BLaER1 treated with 17β-estradiol and CSF1 and Interleukin-3, amounts not matched to agents 10 nM and 100 nM (cell line): Measurements from ENCODE around the gene HOXD3.

Experiments
- H3K27ac ChIP-seq, 11 experiments: shearing (Covaris generic); formaldehyde crosslinking; 2 replicates each; pipeline ENCODE4 v1.8.1; 2022
- H3K27me3 ChIP-seq, 11 experiments: shearing (Covaris generic); formaldehyde crosslinking; 2 replicates each; pipeline ENCODE4 v1.8.1; 2022
- H3K36me3 ChIP-seq, 11 experiments: shearing (Covaris generic); formaldehyde crosslinking; 2 replicates each; pipeline ENCODE4 v1.8.1; 2022
- H3K4me1 ChIP-seq, 10 experiments: shearing (Covaris generic); formaldehyde crosslinking; 2 replicates each; pipeline ENCODE4 v1.8.1; 2022
- H3K4me2 ChIP-seq, 11 experiments: shearing (Covaris generic); formaldehyde crosslinking; 2 replicates each; pipeline ENCODE4 v1.8.1; 2022
- H3K4me3 ChIP-seq, 10 experiments: shearing (Covaris generic); formaldehyde crosslinking; 2 replicates each; pipeline ENCODE4 v1.8.1; 2022
- H3K9ac ChIP-seq, 11 experiments: shearing (Covaris generic); formaldehyde crosslinking; 2 replicates each; pipeline ENCODE4 v1.8.1; 2022
- H3K9me3 ChIP-seq, 11 experiments: shearing (Covaris generic); formaldehyde crosslinking; replicated peaks in 1 of 11; 2 replicates each; pipeline ENCODE4 v1.8.1; 2022
- H4K20me1 ChIP-seq, 11 experiments: shearing (Covaris generic); formaldehyde crosslinking; 2 replicates each; pipeline ENCODE4 v1.8.1; 2022
- Cebpa-rat ChIP-seq, 11 experiments: shearing (Covaris generic); IDR thresholded peaks; 2 replicates each; pipeline ENCODE4 v1.8.1; 2022

The HOXD3 gene

GRCh38 chr2:176162911-176163671, 6.0 kb downstream of the HOXD3 start:
- H3K4me2 ChIP-seq, result no peak overlapping the region
- peaks cover 59 to 74% (median 69%) of the 10 kb centered on the region in 11 experiments for H3K9me3 ChIP-seq
- H4K20me1 ChIP-seq, result no peaks in the 10 kb centered on the region
- H3K27ac ChIP-seq, result no peak overlapping the region
- no peaks in the 10 kb centered on the region for H3K36me3 ChIP-seq
- H3K4me3 ChIP-seq, result no peak overlapping the region
- no peaks in the 10 kb centered on the region for H3K4me1 ChIP-seq
- peaks cover 24 to 85% (median 74%) of the 10 kb centered on the region in 11 experiments for H3K27me3 ChIP-seq
- no peak for TF ChIP-seq Cebpa-rat (IDR thresholded peaks at IDR 0.05)
- no peak overlapping the region for H3K9ac ChIP-seq

GRCh38 chr2:176163672-176164056, 6.6 kb downstream of the HOXD3 start:
- Histone ChIP-seq H3K4me3 (no peak overlapping the region), H3K4me1 (no peaks in the 10 kb centered on the region), H3K36me3 (no peaks in the 10 kb centered on the region), H3K9ac (no peak overlapping the region), H3K9me3 (peaks cover 55 to 70% (median 65%) of the 10 kb centered on the region in 11 experiments), H3K27me3 (peaks cover 19 to 79% (median 68%) of the 10 kb centered on the region in 11 experiments), H3K27ac (no peak overlapping the region), H3K4me2 (no peak overlapping the region), H4K20me1 (no peaks in the 10 kb centered on the region)
- TF ChIP-seq Cebpa-rat (IDR thresholded peaks at IDR 0.05), result no peak

- Histone ChIP-seq H3K4me3 (no peak overlapping the region), H3K27ac (no peak overlapping the region), H4K20me1 (no peaks in the 10 kb centered on the region), H3K9ac (no peak overlapping the region), H3K4me2 (no peak overlapping the region), H3K4me1 (no peaks in the 10 kb centered on the region), H3K9me3 (peaks cover 54 to 66% (median 64%) of the 10 kb centered on the region in 11 experiments), H3K27me3 (peaks cover 16 to 74% (median 63%) of the 10 kb centered on the region in 11 experiments), H3K36me3 (no peaks in the 10 kb centered on the region)
- no peak for TF ChIP-seq Cebpa-rat (IDR thresholded peaks at IDR 0.05)
These were observed 7.1 kb downstream of the HOXD3 start for GRCh38 chr2:176164201-176164600.

GRCh38 chr2:176164611-176165369, 7.7 kb downstream of the HOXD3 start:
- H3K27me3 ChIP-seq, result peaks cover 10 to 68% (median 57%) of the 10 kb centered on the region in 11 experiments; a peak in 21 of 22 replicates
- no peaks in the 10 kb centered on the region for H3K36me3 ChIP-seq
- no peak overlapping the region for H3K4me2 ChIP-seq
- H4K20me1 ChIP-seq, result no peaks in the 10 kb centered on the region
- peaks cover 48 to 60% (median 58%) of the 10 kb centered on the region in 11 experiments for H3K9me3 ChIP-seq
- H3K9ac ChIP-seq, result no peak overlapping the region
- no peak for TF ChIP-seq Cebpa-rat (IDR thresholded peaks at IDR 0.05)
- H3K27ac ChIP-seq, result no peak overlapping the region
- H3K4me3 ChIP-seq, result no peak overlapping the region
- no peaks in the 10 kb centered on the region for H3K4me1 ChIP-seq

- Histone ChIP-seq H3K4me3 (no peak overlapping the region), H3K4me2 (no peak overlapping the region), H3K27ac (no peak overlapping the region), H4K20me1 (no peaks in the 10 kb centered on the region), H3K9me3 (peaks cover 41 to 53% (median 50%) of the 10 kb centered on the region in 11 experiments; a peak in 21 of 22 replicates), H3K9ac (no peak overlapping the region), H3K27me3 (peaks cover 7 to 61% (median 50%) of the 10 kb centered on the region in 11 experiments; a peak in 17 of 22 replicates), H3K36me3 (no peaks in the 10 kb centered on the region), H3K4me1 (no peaks in the 10 kb centered on the region)
- TF ChIP-seq Cebpa-rat (IDR thresholded peaks at IDR 0.05), result no peak
These were observed 8.4 kb downstream of the HOXD3 start for GRCh38 chr2:176165370-176166050.

GRCh38 chr2:176166272-176166671, 9.2 kb downstream of the HOXD3 start:
- no peak for TF ChIP-seq Cebpa-rat (IDR thresholded peaks at IDR 0.05)
- Histone ChIP-seq H3K9me3 (peaks cover 38 to 47% (median 44%) of the 10 kb centered on the region in 11 experiments; a peak in 21 of 22 replicates), H3K9ac (no peak overlapping the region), H3K27me3 (peaks cover 7 to 54% (median 42%) of the 10 kb centered on the region in 11 experiments; a peak in 16 of 22 replicates), H4K20me1 (no peaks in the 10 kb centered on the region), H3K4me1 (no peaks in the 10 kb centered on the region), H3K27ac (no peak overlapping the region), H3K4me3 (no peak overlapping the region), H3K36me3 (no peaks in the 10 kb centered on the region), H3K4me2 (no peak overlapping the region)

- TF ChIP-seq Cebpa-rat (IDR thresholded peaks at IDR 0.05), result no peak
- Histone ChIP-seq H3K27ac (no peak overlapping the region), H3K36me3 (no peaks in the 10 kb centered on the region), H3K9me3 (peaks cover 38 to 47% (median 44%) of the 10 kb centered on the region in 11 experiments), H4K20me1 (no peaks in the 10 kb centered on the region), H3K4me1 (no peaks in the 10 kb centered on the region), H3K4me3 (no peak overlapping the region), H3K4me2 (no peak overlapping the region), H3K9ac (no peak overlapping the region), H3K27me3 (peaks cover 11 to 51% (median 40%) of the 10 kb centered on the region in 11 experiments)
These were observed 10.3 kb downstream of the HOXD3 start for GRCh38 chr2:176167398-176167797.

DNA sequence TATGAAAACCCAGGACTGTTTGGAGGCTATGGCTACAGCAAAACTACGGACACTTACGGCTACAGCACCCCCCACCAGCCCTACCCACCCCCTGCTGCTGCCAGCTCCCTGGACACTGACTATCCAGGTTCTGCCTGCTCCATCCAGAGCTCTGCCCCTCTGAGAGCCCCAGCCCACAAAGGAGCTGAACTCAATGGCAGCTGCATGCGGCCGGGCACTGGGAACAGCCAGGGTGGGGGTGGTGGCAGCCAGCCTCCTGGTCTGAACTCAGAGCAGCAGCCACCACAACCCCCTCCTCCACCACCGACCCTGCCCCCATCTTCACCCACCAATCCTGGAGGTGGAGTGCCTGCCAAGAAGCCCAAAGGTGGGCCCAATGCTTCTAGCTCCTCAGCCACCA, 12.1 kb downstream of the HOXD3 start:
- Histone ChIP-seq H3K27me3 (peaks cover 21 to 52% (median 41%) of the 10 kb centered on the region in 11 experiments), H3K4me2 (no peak overlapping the region), H3K27ac (no peak overlapping the region), H3K9me3 (peaks cover 33 to 44% (median 37%) of the 10 kb centered on the region in 11 experiments), H3K4me3 (no peak overlapping the region), H3K36me3 (no peaks in the 10 kb centered on the region), H3K4me1 (no peaks in the 10 kb centered on the region), H3K9ac (no peak overlapping the region), H4K20me1 (no peaks in the 10 kb centered on the region)
- no peak for TF ChIP-seq Cebpa-rat (IDR thresholded peaks at IDR 0.05)

DNA sequence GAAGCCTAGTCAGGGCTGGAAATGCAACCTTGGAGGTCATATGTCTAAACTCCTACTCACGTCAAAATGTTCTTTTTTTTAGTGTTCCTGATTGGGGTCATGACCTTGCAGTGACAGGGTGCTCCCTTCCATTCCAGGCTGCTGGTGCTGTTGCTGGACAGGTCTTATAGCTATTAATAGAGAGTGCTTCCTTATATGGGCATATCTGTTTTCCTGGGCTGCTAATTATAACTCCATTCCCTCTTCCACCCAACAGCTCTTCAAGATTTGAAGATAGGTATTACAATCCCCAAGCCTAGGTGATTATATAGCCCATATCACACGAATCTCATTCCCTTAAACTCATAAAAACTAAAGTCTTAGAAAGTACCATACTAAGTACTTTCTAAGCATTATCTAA, 12.6 kb downstream of the HOXD3 start:
- Histone ChIP-seq H4K20me1 (no peaks in the 10 kb centered on the region), H3K4me1 (no peaks in the 10 kb centered on the region), H3K4me2 (no peak overlapping the region), H3K36me3 (no peaks in the 10 kb centered on the region), H3K4me3 (no peak overlapping the region), H3K9ac (no peak overlapping the region), H3K9me3 (peaks cover 29 to 44% (median 37%) of the 10 kb centered on the region in 11 experiments), H3K27ac (no peak overlapping the region), H3K27me3 (peaks cover 26 to 52% (median 42%) of the 10 kb centered on the region in 11 experiments)
- no peak for TF ChIP-seq Cebpa-rat (IDR thresholded peaks at IDR 0.05)
